Measurements from ENCODE around the gene BANF2. TPM values are rescaled to one million over a fixed set of nuclear protein-coding genes. Genes with fewer than 3 reads are reported as not detected.

The BANF2 gene
- total RNA-seq, 1 experiment from 2014 or later = not detected

GRCh38 chr20:17666481-17666880 lies 33.3 kb upstream of the BANF2 start:
- H3K9me2 ChIP-seq (replicated peaks; ENCODE audit: low read length) = no peaks in the 10 kb centered on the region
- H4K20me1 ChIP-seq (ENCODE audit: low read length) = peaks cover 30% of the 10 kb centered on the region; the same call in 1 of the 2 replicates
- no peak overlapping the region for H3K4me3 ChIP-seq (ENCODE audit: low read length)
- H3K9ac ChIP-seq (ENCODE audit: low read length) = no peak overlapping the region
- ATAC-seq = no peak
- no peak overlapping the region for H2AFZ ChIP-seq (ENCODE audit: low read length)
- TF ChIP-seq EZH2phosphoT487 (IDR thresholded peaks at IDR 0.05; ENCODE audit: borderline replicate concordance, low read length) = no peak
- no peak for TF ChIP-seq EZH2 (IDR thresholded peaks at IDR 0.05; ENCODE audit: low read length, unreplicated experiment)
- TF ChIP-seq CTCF (conservative IDR thresholded peaks at IDR 0.05; ENCODE audit: low read depth, low read length) = no peak
- no peak overlapping the region for H3K27ac ChIP-seq (ENCODE audit: low read length)
- H3K27me3 ChIP-seq (ENCODE audit: low read length) = no peaks in the 10 kb centered on the region
- H3F3A ChIP-seq (ENCODE audit: low read length, unreplicated experiment) = no peaks in the 10 kb centered on the region
- no peak for DNase-seq
- BruUV-seq (replicated peaks) = no TSS peak
- no peak overlapping the region for H3K4me2 ChIP-seq (ENCODE audit: low read length)
- ChIA-PET CTCF (no interaction called here), POLR2A (ENCODE audit: unreplicated experiment) (no interaction called here)
- H3K36me3 ChIP-seq (ENCODE audit: low read depth, low read length) = peaks cover 22% of the 10 kb centered on the region; the same call in 1 of the 2 replicates
- H3K4me1 ChIP-seq (ENCODE audit: insufficient read depth, low read length) = no peaks in the 10 kb centered on the region
- H3K9me3 ChIP-seq (ENCODE audit: low read length) = no peaks in the 10 kb centered on the region
- intact Hi-C loops (cut with micrococcal nuclease) = no loop called here
- peaks cover 100% of the 10 kb centered on the region for H3K79me2 ChIP-seq (ENCODE audit: low read length)

GRCh38 chr20:17667445-17667844 lies 32.3 kb upstream of the BANF2 start:
- Histone ChIP-seq H2AFZ (ENCODE audit: low read length) (no peak overlapping the region), H3K27ac (ENCODE audit: low read length) (no peak overlapping the region), H4K20me1 (ENCODE audit: low read length) (peaks cover 35% of the 10 kb centered on the region), H3K4me1 (ENCODE audit: insufficient read depth, low read length) (no peaks in the 10 kb centered on the region), H3K9me3 (ENCODE audit: low read length) (no peaks in the 10 kb centered on the region), H3K4me2 (ENCODE audit: low read length) (no peak overlapping the region), H3K27me3 (ENCODE audit: low read length) (no peaks in the 10 kb centered on the region), H3K9ac (ENCODE audit: low read length) (no peak overlapping the region), H3F3A (ENCODE audit: low read length, unreplicated experiment) (no peaks in the 10 kb centered on the region), H3K9me2 (replicated peaks; ENCODE audit: low read length) (no peaks in the 10 kb centered on the region), H3K79me2 (ENCODE audit: low read length) (peaks cover 100% of the 10 kb centered on the region), H3K4me3 (ENCODE audit: low read length) (no peak overlapping the region), H3K36me3 (ENCODE audit: low read depth, low read length) (peaks cover 24% of the 10 kb centered on the region; the same call in 1 of the 2 replicates)
- BruUV-seq (replicated peaks) = no TSS peak
- DNase-seq = no peak
- ATAC-seq = no peak
- POLR2A ChIA-PET (ENCODE audit: unreplicated experiment) = no interaction called here
- CTCF ChIA-PET = no interaction called here
- TF ChIP-seq EZH2phosphoT487 (IDR thresholded peaks at IDR 0.05; ENCODE audit: borderline replicate concordance, low read length) = no peak
- no peak for TF ChIP-seq EZH2 (IDR thresholded peaks at IDR 0.05; ENCODE audit: low read length, unreplicated experiment)
- TF ChIP-seq CTCF (conservative IDR thresholded peaks at IDR 0.05; ENCODE audit: low read depth, low read length) = no peak
- intact Hi-C loops (cut with micrococcal nuclease) = no loop called here

- Histone ChIP-seq H3K4me1 (ENCODE audit: insufficient read depth, low read length) (no peaks in the 10 kb centered on the region), H3K36me3 (ENCODE audit: low read depth, low read length) (peaks cover 23% of the 10 kb centered on the region; the same call in 1 of the 2 replicates)
- CTCF ChIA-PET = no interaction called here
Observed at GRCh38 chr20:17668432-17668831, 31.3 kb upstream of the BANF2 start.

More at GRCh38 chr20:17668432-17668831, 31.3 kb upstream of the BANF2 start:
- H3K9me3 ChIP-seq (ENCODE audit: low read length) = no peaks in the 10 kb centered on the region
- H3K9ac ChIP-seq (ENCODE audit: low read length) = no peak overlapping the region
- peaks cover 37% of the 10 kb centered on the region for H4K20me1 ChIP-seq (ENCODE audit: low read length)
- ATAC-seq = no peak
- H2AFZ ChIP-seq (ENCODE audit: low read length) = no peak overlapping the region
- no peak overlapping the region for H3K4me2 ChIP-seq (ENCODE audit: low read length)
- BruUV-seq (replicated peaks) = no TSS peak
- no peaks in the 10 kb centered on the region for H3K9me2 ChIP-seq (replicated peaks; ENCODE audit: low read length)
- no peaks in the 10 kb centered on the region for H3K27me3 ChIP-seq (ENCODE audit: low read length)
- TF ChIP-seq EZH2 (IDR thresholded peaks at IDR 0.05; ENCODE audit: low read length, unreplicated experiment) = no peak
- TF ChIP-seq CTCF (conservative IDR thresholded peaks at IDR 0.05; ENCODE audit: low read depth, low read length) = no peak
- TF ChIP-seq EZH2phosphoT487 (IDR thresholded peaks at IDR 0.05; ENCODE audit: borderline replicate concordance, low read length) = no peak
- H3K79me2 ChIP-seq (ENCODE audit: low read length) = peaks cover 100% of the 10 kb centered on the region
- H3K4me3 ChIP-seq (ENCODE audit: low read length) = no peak overlapping the region
- H3F3A ChIP-seq (ENCODE audit: low read length, unreplicated experiment) = no peaks in the 10 kb centered on the region
- POLR2A ChIA-PET (ENCODE audit: unreplicated experiment) = no interaction called here
- H3K27ac ChIP-seq (ENCODE audit: low read length) = no peak overlapping the region
- intact Hi-C loops (cut with micrococcal nuclease) = no loop called here
- no peak for DNase-seq

Data from PC-3 (cell line).